Measurements from ENCODE around the gene ABI3BP. TPM values are rescaled to one million over a fixed set of nuclear protein-coding genes. Genes with fewer than 3 reads are reported as not detected.

ABI3BP gene
- total RNA-seq, 6 donors from 2014 or later: 46.1 to 130 (median 101) TPM

DNA sequence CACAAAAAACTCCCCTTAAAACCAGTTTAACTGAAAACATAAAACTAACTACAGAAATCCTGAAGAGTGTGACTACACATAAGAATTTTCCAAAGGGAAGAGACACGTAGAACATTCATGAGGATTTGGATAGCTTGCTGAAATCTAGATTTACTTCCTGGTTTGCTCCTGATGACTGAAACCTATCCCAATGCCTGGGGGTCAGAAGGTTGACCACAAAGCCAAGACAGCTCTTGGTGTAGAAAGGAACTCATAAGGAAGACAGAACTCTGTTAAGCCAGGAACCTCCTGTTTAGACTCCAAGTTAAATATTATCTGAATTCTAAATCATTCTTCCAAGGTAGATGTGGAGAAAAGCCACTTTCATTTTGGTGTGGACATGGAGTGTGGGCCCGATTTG lies 191.1 kb downstream of the ABI3BP start:
- no peak overlapping the region for H3K4me3 ChIP-seq

DNA sequence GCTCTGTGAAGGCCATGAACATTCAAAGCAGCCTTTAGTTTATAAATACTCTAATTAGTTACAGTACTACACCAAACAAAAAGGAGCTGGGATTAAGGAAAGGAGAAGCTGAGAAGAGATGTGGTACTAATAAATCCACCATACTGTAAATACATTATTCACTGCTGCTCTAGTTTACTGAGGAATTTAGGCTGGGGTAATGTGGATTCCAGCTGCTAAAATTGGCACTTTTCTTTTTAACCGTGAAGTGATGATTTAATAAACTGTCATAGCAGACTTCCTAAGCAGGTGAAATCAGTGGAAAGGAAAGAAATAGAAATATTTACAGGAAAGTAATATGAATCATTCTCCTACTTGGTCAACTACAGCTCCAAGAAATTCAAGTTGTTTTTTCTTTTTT lies 195.2 kb downstream of the ABI3BP start:
- Histone ChIP-seq H3K36me3 (no peaks in the 10 kb centered on the region), H3K9me3 (no peaks in the 10 kb centered on the region), H3K27me3 (no peaks in the 10 kb centered on the region), H3K4me3 (no peak overlapping the region), H3K4me1 (no peaks in the 10 kb centered on the region), H3K27ac (no peak overlapping the region)
- no peak for ATAC-seq (ENCODE audit: low FRiP score in 2 of 2)
- no peak for DNase-seq
- TF ChIP-seq, protein P1, sequence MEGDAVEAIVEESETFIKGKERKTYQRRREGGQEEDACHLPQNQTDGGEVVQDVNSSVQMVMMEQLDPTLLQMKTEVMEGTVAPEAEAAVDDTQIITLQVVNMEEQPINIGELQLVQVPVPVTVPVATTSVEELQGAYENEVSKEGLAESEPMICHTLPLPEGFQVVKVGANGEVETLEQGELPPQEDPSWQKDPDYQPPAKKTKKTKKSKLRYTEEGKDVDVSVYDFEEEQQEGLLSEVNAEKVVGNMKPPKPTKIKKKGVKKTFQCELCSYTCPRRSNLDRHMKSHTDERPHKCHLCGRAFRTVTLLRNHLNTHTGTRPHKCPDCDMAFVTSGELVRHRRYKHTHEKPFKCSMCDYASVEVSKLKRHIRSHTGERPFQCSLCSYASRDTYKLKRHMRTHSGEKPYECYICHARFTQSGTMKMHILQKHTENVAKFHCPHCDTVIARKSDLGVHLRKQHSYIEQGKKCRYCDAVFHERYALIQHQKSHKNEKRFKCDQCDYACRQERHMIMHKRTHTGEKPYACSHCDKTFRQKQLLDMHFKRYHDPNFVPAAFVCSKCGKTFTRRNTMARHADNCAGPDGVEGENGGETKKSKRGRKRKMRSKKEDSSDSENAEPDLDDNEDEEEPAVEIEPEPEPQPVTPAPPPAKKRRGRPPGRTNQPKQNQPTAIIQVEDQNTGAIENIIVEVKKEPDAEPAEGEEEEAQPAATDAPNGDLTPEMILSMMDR (IDR thresholded peaks at IDR 0.05): no peak
- TF ChIP-seq POLR2AphosphoS5 (IDR thresholded peaks at IDR 0.05) (no peak), EP300 (IDR thresholded peaks at IDR 0.05) (no peak), POLR2A (IDR thresholded peaks at IDR 0.05) (no peak)
- WGBS, 2 donors: 59 to 76% methylated on average over 1 of the region's 1 CpG

More for the DNA sequence above, 191.1 kb downstream of the ABI3BP start:
- WGBS, 2 donors: 85 to 94% methylated on average over 2 of the region's 2 CpGs
- TF ChIP-seq EP300 (IDR thresholded peaks at IDR 0.05) (no peak), POLR2AphosphoS5 (IDR thresholded peaks at IDR 0.05) (no peak), POLR2A (IDR thresholded peaks at IDR 0.05) (no peak)
- TF ChIP-seq, protein P1 (IDR thresholded peaks at IDR 0.05): no peak
- H3K4me1 ChIP-seq: no peaks in the 10 kb centered on the region
- no peak for ATAC-seq (ENCODE audit: low FRiP score in 2 of 2)
- H3K36me3 ChIP-seq: no peaks in the 10 kb centered on the region
- no peaks in the 10 kb centered on the region for H3K27me3 ChIP-seq
- DNase-seq: no peak
- no peaks in the 10 kb centered on the region for H3K9me3 ChIP-seq
- no peak overlapping the region for H3K27ac ChIP-seq

DNA sequence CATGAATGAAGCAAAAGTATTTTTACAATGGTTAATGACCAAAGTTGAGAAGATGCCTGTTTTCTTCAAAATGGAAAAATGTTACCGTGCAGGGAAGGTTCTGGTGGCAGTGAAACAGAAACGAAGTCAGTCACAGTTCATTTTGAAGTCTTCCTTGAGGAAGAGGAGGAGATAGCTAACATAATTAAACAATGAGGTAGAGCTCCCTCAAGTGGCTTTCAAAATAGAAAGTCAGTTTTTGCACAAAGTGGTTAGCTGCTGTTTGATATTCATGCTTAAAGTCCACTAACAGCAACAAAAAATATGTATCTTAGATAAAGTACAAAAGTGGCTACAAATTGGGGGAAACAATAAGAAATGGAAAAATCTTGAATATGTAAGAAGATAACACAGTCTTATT lies 196.7 kb downstream of the ABI3BP start:
- no peak overlapping the region for H3K4me3 ChIP-seq
- no peaks in the 10 kb centered on the region for H3K9me3 ChIP-seq
- DNase-seq (no peak), ATAC-seq (ENCODE audit: low FRiP score in 2 of 2) (no peak)
- no peaks in the 10 kb centered on the region for H3K4me1 ChIP-seq
- 2 to 10% methylated on average over 2 of the region's 2 CpGs for WGBS, 2 donors
- no peak overlapping the region for H3K27ac ChIP-seq
- no peak for TF ChIP-seq POLR2AphosphoS5 (IDR thresholded peaks at IDR 0.05)
- TF ChIP-seq POLR2A (IDR thresholded peaks at IDR 0.05): no peak
- TF ChIP-seq EP300 (IDR thresholded peaks at IDR 0.05): no peak
- TF ChIP-seq, protein P1 (IDR thresholded peaks at IDR 0.05): no peak
- H3K36me3 ChIP-seq: no peaks in the 10 kb centered on the region
- H3K27me3 ChIP-seq: no peaks in the 10 kb centered on the region

DNA sequence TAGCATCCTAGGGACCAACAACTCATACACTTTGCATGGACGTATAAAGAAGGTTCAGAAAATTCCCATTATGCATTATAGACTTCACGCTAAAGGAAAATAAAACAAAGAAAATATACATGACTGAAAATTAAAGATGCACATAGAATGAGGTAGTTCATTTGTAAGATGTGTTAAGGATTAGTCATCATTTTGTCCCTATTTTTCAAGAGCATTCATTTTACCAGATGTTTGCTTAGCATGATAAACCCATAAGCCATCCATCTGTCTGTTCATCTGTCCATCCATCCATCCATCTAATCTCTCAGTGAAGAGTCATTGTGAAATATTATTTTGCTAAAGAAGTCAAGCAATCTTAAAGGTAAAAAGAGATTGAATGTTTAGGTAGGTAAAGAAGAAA lies 203.6 kb downstream of the ABI3BP start:
- Histone ChIP-seq H3K27ac (no peak overlapping the region), H3K36me3 (no peaks in the 10 kb centered on the region), H3K4me1 (no peaks in the 10 kb centered on the region), H3K27me3 (no peaks in the 10 kb centered on the region), H3K9me3 (peaks cover 0 to 10% (median 3%) of the 10 kb centered on the region in 4 donors), H3K4me3 (no peak overlapping the region)
- TF ChIP-seq, protein P1 (IDR thresholded peaks at IDR 0.05): no peak
- TF ChIP-seq POLR2AphosphoS5 (IDR thresholded peaks at IDR 0.05) (no peak), POLR2A (IDR thresholded peaks at IDR 0.05) (no peak), EP300 (IDR thresholded peaks at IDR 0.05) (no peak)
- WGBS, 2 donors: 96 to 97% methylated on average over 2 of the region's 2 CpGs
- no peak for ATAC-seq (ENCODE audit: low FRiP score in 2 of 2)
- no peak for DNase-seq

DNA sequence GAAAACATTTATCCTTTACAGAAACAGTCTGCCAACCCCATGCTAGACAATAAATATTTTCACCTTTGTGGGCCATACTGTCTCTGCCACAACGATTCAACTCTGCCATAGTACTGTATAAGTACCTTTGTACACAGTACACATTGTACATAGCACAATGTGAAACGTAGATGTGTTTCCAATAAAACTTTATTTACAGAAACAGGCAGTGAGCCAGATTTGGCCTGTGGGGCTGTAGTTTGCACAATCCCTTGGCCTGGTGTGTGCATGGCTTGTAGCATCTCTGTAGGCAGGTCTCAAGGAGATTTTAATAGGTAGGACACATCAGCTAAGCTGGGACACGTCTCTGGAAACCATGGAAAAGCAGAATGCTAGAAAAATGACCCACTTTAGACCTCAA lies 209.6 kb downstream of the ABI3BP start:
- ATAC-seq (ENCODE audit: low FRiP score in 2 of 2): no peak
- 79 to 80% methylated on average over 3 of the region's 3 CpGs for WGBS, 2 donors
- Histone ChIP-seq H3K9me3 (peaks cover 0 to 10% (median 3%) of the 10 kb centered on the region in 4 donors), H3K36me3 (no peaks in the 10 kb centered on the region), H3K4me3 (no peak overlapping the region), H3K27ac (no peak overlapping the region), H3K27me3 (no peaks in the 10 kb centered on the region), H3K4me1 (no peaks in the 10 kb centered on the region)
- no peak for DNase-seq
- TF ChIP-seq, protein P1 (IDR thresholded peaks at IDR 0.05): no peak
- TF ChIP-seq EP300 (IDR thresholded peaks at IDR 0.05) (no peak), POLR2A (IDR thresholded peaks at IDR 0.05) (no peak), POLR2AphosphoS5 (IDR thresholded peaks at IDR 0.05) (no peak)

All from upper lobe of left lung (tissue), 6 donors.